Measurements from ENCODE around the gene RAI1.

The RAI1 gene

GRCh38 chr17:17849147-17849820 lies 168.0 kb downstream of the RAI1 start:
- peak; percentile 71 for DNase-seq (ENCODE audit: low read depth)
- H3K4me3 ChIP-seq (ENCODE audit: low read depth, low read length), result no peak overlapping the region
- TF ChIP-seq CTCF (IDR thresholded peaks at IDR 0.05; ENCODE audit: insufficient read depth, low read depth, low read length, missing control alignments), result no peak

GRCh38 chr17:17849845-17850373 lies 168.7 kb downstream of the RAI1 start:
- no peak overlapping the region for H3K4me3 ChIP-seq (ENCODE audit: low read depth, low read length)
- peak; percentile 27 for TF ChIP-seq CTCF (IDR thresholded peaks at IDR 0.05; ENCODE audit: insufficient read depth, low read depth, low read length, missing control alignments)
- peak; percentile 59 for DNase-seq (ENCODE audit: low read depth)

- H3K4me3 ChIP-seq (ENCODE audit: low read depth, low read length), result no peak overlapping the region
- no peak for DNase-seq (ENCODE audit: low read depth)
- TF ChIP-seq CTCF (IDR thresholded peaks at IDR 0.05; ENCODE audit: insufficient read depth, low read depth, low read length, missing control alignments), result no peak
These were observed 170.1 kb downstream of the RAI1 start for GRCh38 chr17:17851103-17852002.

- no peak for TF ChIP-seq CTCF (IDR thresholded peaks at IDR 0.05; ENCODE audit: insufficient read depth, low read depth, low read length, missing control alignments)
- DNase-seq (ENCODE audit: low read depth), result no peak
- no peak overlapping the region for H3K4me3 ChIP-seq (ENCODE audit: low read depth, low read length)
These were observed 171.7 kb downstream of the RAI1 start for GRCh38 chr17:17852930-17853329.

GRCh38 chr17:17853811-17854447 lies 172.7 kb downstream of the RAI1 start:
- H3K4me3 ChIP-seq (ENCODE audit: low read depth, low read length), result no peak overlapping the region
- DNase-seq (ENCODE audit: low read depth), result peak; percentile 43
- TF ChIP-seq CTCF (IDR thresholded peaks at IDR 0.05; ENCODE audit: insufficient read depth, low read depth, low read length, missing control alignments), result no peak

- no peak overlapping the region for H3K4me3 ChIP-seq (ENCODE audit: low read depth, low read length)
- no peak for DNase-seq (ENCODE audit: low read depth)
These were observed 174.7 kb downstream of the RAI1 start for GRCh38 chr17:17855976-17856375.

More at GRCh38 chr17:17855976-17856375, 174.7 kb downstream of the RAI1 start:
- TF ChIP-seq CTCF (IDR thresholded peaks at IDR 0.05; ENCODE audit: insufficient read depth, low read depth, low read length, missing control alignments), result no peak

Measured in GM12865 (cell line).